Pulmonary artery endothelial cell (primary cell): ENCODE measurements around the gene ENAH. TPM values are rescaled to one million over a fixed set of nuclear protein-coding genes. Genes with fewer than 3 reads are reported as not detected.

Experiments
- DNase-seq: peaks from one replicate; pipeline ENCODE4 v3.0.0-alpha.2; 2011; ENCODE audit warnings: low read depth, low spot score
- total RNA-seq: library from RNA; depleted of rRNA; stranded (reverse); fragments of >200 nt; gene quantifications from 2 replicates; pipeline ENCODE4 v1.2.3, GENCODE V29; 2014

ENAH gene
- total RNA-seq, 1 donor from 2014 or later, result 46.0 TPM

GRCh38 chr1:225441314-225442122 is 211.4 kb downstream of the ENAH start:
- DNase-seq, result no peak

- no peak for DNase-seq
Observed at GRCh38 chr1:225440380-225441221, 212.3 kb downstream of the ENAH start.

- DNase-seq, result no peak
Observed at GRCh38 chr1:225437710-225438437, 215.0 kb downstream of the ENAH start.

Other genes starting within 250 kb of the ENAH start
- 73.9 and 123 TPM in 2 replicates for gene LBR, start 225.1 kb downstream of the ENAH start, total RNA-seq
- 210 and 267 TPM in 2 replicates for gene SRP9, start 124.7 kb upstream of the ENAH start, total RNA-seq
- gene EPHX1, start 157.0 kb upstream of the ENAH start, total RNA-seq, result 7.1 and 12.4 TPM in 2 replicates
- 8.3 and 12.7 TPM in 2 replicates for gene TMEM63A, start 229.3 kb upstream of the ENAH start, total RNA-seq
- gene LEFTY1, start 236.0 kb upstream of the ENAH start, total RNA-seq, result not detected in 2 replicates